OCI-LY1 (cell line): ENCODE measurements around the gene TGFBR2.

ENCODE experiments used
- H2AFZ ChIP-seq: fragments of 200-600 bp; sonication (generic), shearing (Covaris generic); 2 replicates; pipeline ENCODE4 v1.6.0; 2014; ENCODE audit warnings: antibody characterized with exemption, mild to moderate bottlenecking, low read length
- H3F3A ChIP-seq: fragments of 200-600 bp; sonication (generic), shearing (Covaris generic); 2 replicates; pipeline ENCODE4 v1.6.0; 2014; ENCODE audit warnings: mild to moderate bottlenecking, antibody characterized with exemption, low read length, moderate library complexity; ENCODE audit not compliant: insufficient read depth
- H3K27ac ChIP-seq: fragments of 200-600 bp; sonication (generic); 2 replicates; pipeline ENCODE4 v1.5.1; 2014; ENCODE audit warnings: low read length, mixed run types, mild to moderate bottlenecking, low read depth; ENCODE audit not compliant: poor library complexity, severe bottlenecking
- H3K27me3 ChIP-seq: fragments of 200-600 bp; sonication (generic); 2 replicates; pipeline ENCODE4 v1.6.0; 2014; ENCODE audit warnings: antibody characterized with exemption, mild to moderate bottlenecking, low read length, moderate library complexity; ENCODE audit not compliant: insufficient read depth
- H3K36me3 ChIP-seq: fragments of 200-600 bp; sonication (generic); 2 replicates; pipeline ENCODE4 v1.6.1; 2014; ENCODE audit warnings: mild to moderate bottlenecking, antibody characterized with exemption, low read length, moderate library complexity, mixed read lengths; ENCODE audit not compliant: insufficient read depth
- H3K4me1 ChIP-seq: fragments of 200-600 bp; sonication (generic); 2 replicates; pipeline ENCODE4 v1.5.1; 2014; ENCODE audit warnings: mild to moderate bottlenecking, low read length, moderate library complexity; ENCODE audit not compliant: insufficient read depth, severe bottlenecking
- H3K4me2 ChIP-seq: fragments of 200-600 bp; sonication (generic), shearing (Covaris generic); 2 replicates; pipeline ENCODE4 v1.6.1; 2014; ENCODE audit warnings: low read length
- H3K4me3 ChIP-seq: fragments of 200-600 bp; sonication (generic); 2 replicates; pipeline ENCODE4 v1.5.1; 2014; ENCODE audit warnings: low read length, low read depth, mild to moderate bottlenecking, mixed read lengths; ENCODE audit not compliant: poor library complexity, severe bottlenecking
- H3K79me2 ChIP-seq: fragments of 200-600 bp; shearing (Covaris generic); 2 replicates; pipeline ENCODE4 v1.6.1; 2016; ENCODE audit warnings: mixed run types, low read length, mixed read lengths; ENCODE audit not compliant: insufficient read depth
- H3K9ac ChIP-seq: fragments of 200-600 bp; sonication (generic), shearing (Covaris generic); 2 replicates; pipeline ENCODE4 v1.6.1; 2014; ENCODE audit warnings: mild to moderate bottlenecking, low read length, mixed read lengths
- H3K9me2 ChIP-seq: fragments of 200-600 bp; sonication (generic), shearing (Covaris generic); 2 replicates; pipeline ENCODE4 v1.6.1; 2014; ENCODE audit warnings: low read depth, mild to moderate bottlenecking, low read length, mixed read lengths
- H3K9me3 ChIP-seq: fragments of 200-600 bp; shearing (Covaris generic); 2 replicates; pipeline ENCODE4 v1.6.1; 2014; ENCODE audit warnings: low read length, mixed read lengths
- H4K20me1 ChIP-seq: fragments of 200-600 bp; sonication (generic), shearing (Covaris generic); 2 replicates; pipeline ENCODE4 v1.6.0; 2016; ENCODE audit warnings: mild to moderate bottlenecking, low read length; ENCODE audit not compliant: insufficient read depth
- CTCF ChIP-seq: fragments of 200-600 bp; sonication (generic), shearing (Covaris generic); IDR thresholded peaks from 2 replicates; pipeline ENCODE4 v1.5.1; 2017; ENCODE audit warnings: mild to moderate bottlenecking, antibody characterized with exemption, low read length, moderate library complexity, mixed read lengths
- EZH2 ChIP-seq: fragments of 200-600 bp; sonication (generic), shearing (Covaris generic); IDR thresholded peaks from 2 replicates; pipeline ENCODE4 v1.8.0; 2017; ENCODE audit warnings: borderline replicate concordance, mixed run types, mild to moderate bottlenecking, antibody characterized with exemption, low read length, moderate library complexity, mixed read lengths

The TGFBR2 gene

GRCh38 chr3:30600572-30600971, 5.8 kb upstream of the TGFBR2 start:
- peaks cover 70% of the 10 kb centered on the region for H3K4me1 ChIP-seq
- no peak for TF ChIP-seq EZH2
- TF ChIP-seq CTCF = no peak
- H3K4me3 ChIP-seq = no peak overlapping the region
- no peaks in the 10 kb centered on the region for H3K79me2 ChIP-seq
- no peaks in the 10 kb centered on the region for H3K27me3 ChIP-seq
- no peak overlapping the region for H3K9ac ChIP-seq
- H2AFZ ChIP-seq = no peak overlapping the region
- H3F3A ChIP-seq = no peaks in the 10 kb centered on the region
- H3K9me3 ChIP-seq = no peaks in the 10 kb centered on the region
- no peaks in the 10 kb centered on the region for H3K36me3 ChIP-seq
- H3K4me2 ChIP-seq = no peak overlapping the region
- no peaks in the 10 kb centered on the region for H3K9me2 ChIP-seq
- H4K20me1 ChIP-seq = no peaks in the 10 kb centered on the region
- peak overlapping the region; percentile 15 for H3K27ac ChIP-seq

GRCh38 chr3:30602946-30603345, 3.5 kb upstream of the TGFBR2 start:
- H4K20me1 ChIP-seq = no peaks in the 10 kb centered on the region
- peak overlapping the region; percentile 22; the same call in 1 of the 2 replicates for H2AFZ ChIP-seq
- peak overlapping the region; percentile 88 for H3K4me2 ChIP-seq
- no peaks in the 10 kb centered on the region for H3K27me3 ChIP-seq
- H3K79me2 ChIP-seq = peaks cover 5% of the 10 kb centered on the region
- no peaks in the 10 kb centered on the region for H3F3A ChIP-seq
- H3K9me2 ChIP-seq = no peaks in the 10 kb centered on the region
- H3K9ac ChIP-seq = peak overlapping the region; percentile 52
- H3K4me1 ChIP-seq = peaks cover 66% of the 10 kb centered on the region
- H3K4me3 ChIP-seq = peak overlapping the region; percentile 23
- H3K36me3 ChIP-seq = no peaks in the 10 kb centered on the region
- peak overlapping the region; percentile 90 for H3K27ac ChIP-seq
- TF ChIP-seq EZH2 (no peak), CTCF (no peak)
- H3K9me3 ChIP-seq = no peaks in the 10 kb centered on the region

- Histone ChIP-seq H3K27me3 (no peaks in the 10 kb centered on the region), H3K4me1 (peaks cover 64% of the 10 kb centered on the region), H3K4me3 (peak overlapping the region; percentile 17), H3K36me3 (no peaks in the 10 kb centered on the region), H3K9me3 (no peaks in the 10 kb centered on the region), H3F3A (no peaks in the 10 kb centered on the region), H3K79me2 (peaks cover 17% of the 10 kb centered on the region), H3K9ac (peak overlapping the region; percentile 52; the same call in 1 of the 2 replicates), H3K4me2 (peak overlapping the region; percentile 88), H4K20me1 (no peaks in the 10 kb centered on the region), H3K27ac (peak overlapping the region; percentile 90), H2AFZ (no peak overlapping the region), H3K9me2 (no peaks in the 10 kb centered on the region)
- no peak for TF ChIP-seq EZH2
- no peak for TF ChIP-seq CTCF
These were observed 2.3 kb upstream of the TGFBR2 start for GRCh38 chr3:30604093-30604492.
